ENCODE results near the gene SMIM44.
"Not testable (repeated sequence)": the region's sequence is repeated elsewhere in the genome, so short reads cannot be mapped to it uniquely, and the experiment has no call there.

Gene SMIM44

GRCh38 chr19:3483226-3483628, at the start of gene SMIM44:
Gene SMIM44 (minus strand): TSS chr19:3483441. CDS start chr19:3483403, 38 bp downstream.
- Histone ChIP-seq H3K4me1 (ENCODE audit: insufficient read depth, low read length) (no peaks in the 10 kb centered on the region), H3K4me3 (ENCODE audit: low read depth in 1 of 2, low read length in 2 of 2) (no peak within 1 kb of the TSS), H3K9ac (ENCODE audit: low read length) (no peak within 1 kb of the TSS), H3K27ac (ENCODE audit: low read depth, low read length) (no peak within 1 kb of the TSS), H3K36me3 (ENCODE audit: insufficient read depth, low read length) (no peaks in the 10 kb centered on the region), H3K27me3 (ENCODE audit: control insufficient read depth in 1 of 2, insufficient read depth in 2 of 2, low read length in 2 of 2) (peaks cover 15 to 51% of the 10 kb centered on the region in 2 donors), H3K9me3 (ENCODE audit: low read length) (no peaks in the 10 kb centered on the region)

DNA sequence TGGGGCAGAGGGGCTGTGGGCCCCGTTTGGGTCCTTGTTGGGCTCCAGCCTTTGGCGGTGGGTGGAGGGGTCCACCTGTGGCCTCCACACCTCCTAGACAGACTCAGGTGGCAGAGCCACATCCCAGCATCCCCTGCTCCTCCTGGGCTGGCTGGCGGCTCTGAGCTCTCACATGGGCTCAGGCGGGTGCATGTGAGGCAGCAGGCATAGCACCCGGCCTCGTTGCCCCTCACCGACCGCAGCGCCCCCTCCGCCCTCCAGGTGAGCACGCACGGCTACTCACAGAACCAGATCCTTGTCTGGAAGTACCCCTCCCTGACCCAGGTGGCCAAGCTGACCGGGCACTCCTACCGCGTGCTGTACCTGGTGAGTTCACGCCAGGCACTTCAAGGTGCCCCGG, 49.8 kb upstream of the SMIM44 start:
- Histone ChIP-seq H3K27me3 (ENCODE audit: control insufficient read depth in 1 of 2, insufficient read depth in 2 of 2, low read length in 2 of 2) (no peaks in the 10 kb centered on the region), H3K4me3 (ENCODE audit: low read depth in 1 of 2, low read length in 2 of 2) (no peak overlapping the region), H3K4me1 (ENCODE audit: insufficient read depth, low read length) (no peaks in the 10 kb centered on the region), H3K9me3 (ENCODE audit: low read length) (no peaks in the 10 kb centered on the region), H3K27ac (ENCODE audit: low read depth, low read length) (no peak overlapping the region), H3K9ac (ENCODE audit: low read length) (no peak overlapping the region), H3K36me3 (ENCODE audit: insufficient read depth, low read length) (peaks cover 40% of the 10 kb centered on the region)

- no peak overlapping the region for H3K9ac ChIP-seq (ENCODE audit: low read length)
Observed at GRCh38 chr19:3532154-3532786, 49.0 kb upstream of the SMIM44 start.

DNA sequence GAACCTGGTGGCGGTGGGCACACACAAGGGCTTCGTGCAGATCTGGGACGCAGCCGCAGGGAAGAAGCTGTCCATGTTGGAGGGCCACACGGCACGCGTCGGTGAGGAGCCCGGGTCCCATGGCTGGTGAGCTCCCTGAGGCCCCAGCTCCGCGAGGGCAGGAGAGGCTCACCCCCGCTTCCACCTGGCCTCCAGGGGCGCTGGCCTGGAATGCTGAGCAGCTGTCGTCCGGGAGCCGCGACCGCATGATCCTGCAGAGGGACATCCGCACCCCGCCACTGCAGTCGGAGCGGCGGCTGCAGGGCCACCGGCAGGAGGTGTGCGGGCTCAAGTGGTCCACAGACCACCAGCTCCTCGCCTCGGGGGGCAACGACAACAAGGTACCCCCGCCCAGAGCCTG, 48.5 kb upstream of the SMIM44 start:
- H3K9me3 ChIP-seq (ENCODE audit: low read length) = no peaks in the 10 kb centered on the region
- peaks cover 51% of the 10 kb centered on the region for H3K36me3 ChIP-seq (ENCODE audit: insufficient read depth, low read length)
- no peaks in the 10 kb centered on the region for H3K4me1 ChIP-seq (ENCODE audit: insufficient read depth, low read length)
- no peak overlapping the region for H3K9ac ChIP-seq (ENCODE audit: low read length)
- H3K27me3 ChIP-seq (ENCODE audit: control insufficient read depth in 1 of 2, insufficient read depth in 2 of 2, low read length in 2 of 2) = no peaks in the 10 kb centered on the region
- H3K4me3 ChIP-seq (ENCODE audit: low read depth in 1 of 2, low read length in 2 of 2) = no peak overlapping the region
- H3K27ac ChIP-seq (ENCODE audit: low read depth, low read length) = no peak overlapping the region

More at GRCh38 chr19:3532154-3532786, 49.0 kb upstream of the SMIM44 start:
- H3K36me3 ChIP-seq (ENCODE audit: insufficient read depth, low read length) = peaks cover 46% of the 10 kb centered on the region
- H3K4me3 ChIP-seq (ENCODE audit: low read depth in 1 of 2, low read length in 2 of 2) = no peak overlapping the region
- no peaks in the 10 kb centered on the region for H3K27me3 ChIP-seq (ENCODE audit: control insufficient read depth in 1 of 2, insufficient read depth in 2 of 2, low read length in 2 of 2)
- no peaks in the 10 kb centered on the region for H3K4me1 ChIP-seq (ENCODE audit: insufficient read depth, low read length)
- H3K9me3 ChIP-seq (ENCODE audit: low read length) = no peaks in the 10 kb centered on the region
- no peak overlapping the region for H3K27ac ChIP-seq (ENCODE audit: low read depth, low read length)

GRCh38 chr19:3530389-3530788, 47.1 kb upstream of the SMIM44 start:
- no peaks in the 10 kb centered on the region for H3K27me3 ChIP-seq (ENCODE audit: control insufficient read depth in 1 of 2, insufficient read depth in 2 of 2, low read length in 2 of 2)
- H3K27ac ChIP-seq (ENCODE audit: low read depth, low read length) = no peak overlapping the region
- no peak overlapping the region for H3K4me3 ChIP-seq (ENCODE audit: low read depth in 1 of 2, low read length in 2 of 2)
- H3K9ac ChIP-seq (ENCODE audit: low read length) = no peak overlapping the region
- peaks cover 52% of the 10 kb centered on the region for H3K36me3 ChIP-seq (ENCODE audit: insufficient read depth, low read length)
- H3K9me3 ChIP-seq (ENCODE audit: low read length) = no peaks in the 10 kb centered on the region
- H3K4me1 ChIP-seq (ENCODE audit: insufficient read depth, low read length) = no peaks in the 10 kb centered on the region

- H3K36me3 ChIP-seq (ENCODE audit: insufficient read depth, low read length) = peaks cover 55% of the 10 kb centered on the region
- not testable (repeated sequence) for H3K4me3 ChIP-seq (ENCODE audit: low read depth in 1 of 2, low read length in 2 of 2); H3K27ac ChIP-seq (ENCODE audit: low read depth, low read length); H3K27me3 ChIP-seq (ENCODE audit: control insufficient read depth in 1 of 2, insufficient read depth in 2 of 2, low read length in 2 of 2); H3K9me3 ChIP-seq (ENCODE audit: low read length); H3K9ac ChIP-seq (ENCODE audit: low read length); H3K4me1 ChIP-seq (ENCODE audit: insufficient read depth, low read length)
Observed at GRCh38 chr19:3529299-3529698, 46.1 kb upstream of the SMIM44 start.

- Histone ChIP-seq H3K4me3 (ENCODE audit: low read depth in 1 of 2, low read length in 2 of 2) (no peak overlapping the region), H3K9me3 (ENCODE audit: low read length) (no peaks in the 10 kb centered on the region), H3K36me3 (ENCODE audit: insufficient read depth, low read length) (peaks cover 60% of the 10 kb centered on the region), H3K27me3 (ENCODE audit: control insufficient read depth in 1 of 2, insufficient read depth in 2 of 2, low read length in 2 of 2) (no peaks in the 10 kb centered on the region), H3K9ac (ENCODE audit: low read length) (no peak overlapping the region), H3K27ac (ENCODE audit: low read depth, low read length) (no peak overlapping the region), H3K4me1 (ENCODE audit: insufficient read depth, low read length) (no peaks in the 10 kb centered on the region)
Observed at GRCh38 chr19:3528539-3529211, 45.4 kb upstream of the SMIM44 start.

DNA sequence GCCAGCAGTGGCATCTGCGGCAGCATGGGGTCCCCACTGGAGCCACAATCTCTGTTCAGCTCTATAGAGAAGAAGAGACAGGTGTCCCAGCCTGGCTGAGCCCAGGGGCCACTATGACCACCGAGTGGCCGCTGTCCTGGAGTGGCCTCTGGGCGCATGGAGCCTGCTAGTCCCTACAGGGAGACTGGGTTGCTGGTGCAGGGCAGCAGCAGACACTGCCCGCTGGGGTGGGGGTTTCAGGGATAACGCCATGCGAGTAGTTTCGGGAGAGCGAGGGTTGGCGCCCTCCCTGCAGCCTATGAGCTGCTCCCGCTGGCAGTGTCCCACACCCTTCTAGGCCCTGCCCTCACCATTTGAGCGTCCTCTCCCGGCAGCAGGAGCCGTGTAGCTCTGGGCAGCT, 44.8 kb upstream of the SMIM44 start:
- Histone ChIP-seq H3K27me3 (ENCODE audit: control insufficient read depth in 1 of 2, insufficient read depth in 2 of 2, low read length in 2 of 2) (no peaks in the 10 kb centered on the region), H3K4me1 (ENCODE audit: insufficient read depth, low read length) (no peaks in the 10 kb centered on the region), H3K9ac (ENCODE audit: low read length) (no peak overlapping the region), H3K4me3 (ENCODE audit: low read depth in 1 of 2, low read length in 2 of 2) (no peak overlapping the region), H3K36me3 (ENCODE audit: insufficient read depth, low read length) (peaks cover 59% of the 10 kb centered on the region), H3K9me3 (ENCODE audit: low read length) (no peaks in the 10 kb centered on the region), H3K27ac (ENCODE audit: low read depth, low read length) (no peak overlapping the region)

GRCh38 chr19:3527238-3527910, 44.1 kb upstream of the SMIM44 start:
- Histone ChIP-seq H3K27me3 (ENCODE audit: control insufficient read depth in 1 of 2, insufficient read depth in 2 of 2, low read length in 2 of 2) (no peaks in the 10 kb centered on the region), H3K9me3 (ENCODE audit: low read length) (no peaks in the 10 kb centered on the region), H3K27ac (ENCODE audit: low read depth, low read length) (no peak overlapping the region), H3K4me3 (ENCODE audit: low read depth in 1 of 2, low read length in 2 of 2) (no peak overlapping the region), H3K4me1 (ENCODE audit: insufficient read depth, low read length) (no peaks in the 10 kb centered on the region), H3K36me3 (ENCODE audit: insufficient read depth, low read length) (peaks cover 58% of the 10 kb centered on the region), H3K9ac (ENCODE audit: low read length) (no peak overlapping the region)

- Histone ChIP-seq H3K4me1 (ENCODE audit: insufficient read depth, low read length) (no peaks in the 10 kb centered on the region), H3K36me3 (ENCODE audit: insufficient read depth, low read length) (peaks cover 58% of the 10 kb centered on the region), H3K9ac (ENCODE audit: low read length) (no peak overlapping the region), H3K9me3 (ENCODE audit: low read length) (no peaks in the 10 kb centered on the region), H3K27ac (ENCODE audit: low read depth, low read length) (no peak overlapping the region), H3K4me3 (ENCODE audit: low read depth in 1 of 2, low read length in 2 of 2) (no peak overlapping the region), H3K27me3 (ENCODE audit: control insufficient read depth in 1 of 2, insufficient read depth in 2 of 2, low read length in 2 of 2) (no peaks in the 10 kb centered on the region)
Observed at GRCh38 chr19:3526507-3527237, 43.4 kb upstream of the SMIM44 start.

DNA sequence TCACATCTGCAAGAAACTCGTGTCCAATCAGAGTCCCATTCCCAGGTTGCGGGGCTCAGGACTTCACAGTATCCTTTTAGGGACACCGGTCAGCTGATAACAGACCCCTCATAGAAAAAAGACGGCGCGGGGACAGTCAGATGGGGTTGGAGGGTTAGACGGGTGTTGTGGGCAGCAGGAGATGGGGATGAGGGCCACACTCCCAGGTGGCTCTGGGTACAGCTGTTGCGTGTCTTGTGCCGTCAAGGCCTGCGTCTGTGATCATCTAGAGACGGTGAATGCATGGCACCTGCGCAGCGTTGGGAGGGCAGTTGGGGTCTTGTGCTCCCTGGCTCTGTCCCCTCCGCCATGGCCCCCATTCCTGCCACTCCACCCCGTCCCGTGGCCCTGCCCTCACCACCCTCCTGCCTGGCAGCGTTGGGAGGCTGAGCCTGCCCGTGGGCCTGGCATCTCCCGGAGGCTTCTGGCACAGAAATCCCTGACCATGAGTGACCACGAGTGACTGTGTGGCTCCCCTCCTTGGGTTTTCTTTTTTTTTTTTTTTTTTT, 41.7 kb upstream of the SMIM44 start:
- H3K4me1 ChIP-seq (ENCODE audit: insufficient read depth, low read length) = no peaks in the 10 kb centered on the region
- H3K4me3 ChIP-seq (ENCODE audit: low read depth in 1 of 2, low read length in 2 of 2) = no peak overlapping the region
- no peaks in the 10 kb centered on the region for H3K27me3 ChIP-seq (ENCODE audit: control insufficient read depth in 1 of 2, insufficient read depth in 2 of 2, low read length in 2 of 2)
- no peaks in the 10 kb centered on the region for H3K9me3 ChIP-seq (ENCODE audit: low read length)
- no peak overlapping the region for H3K9ac ChIP-seq (ENCODE audit: low read length)
- H3K36me3 ChIP-seq (ENCODE audit: insufficient read depth, low read length) = peaks cover 46% of the 10 kb centered on the region
- H3K27ac ChIP-seq (ENCODE audit: low read depth, low read length) = no peak overlapping the region
